T-helper 9 cell (primary cell): ENCODE data around the gene SKA3.

Experiments
- DNase-seq: peaks from one replicate; pipeline ENCODE4 v3.0.0-alpha.2; 2020

Gene SKA3

DNA sequence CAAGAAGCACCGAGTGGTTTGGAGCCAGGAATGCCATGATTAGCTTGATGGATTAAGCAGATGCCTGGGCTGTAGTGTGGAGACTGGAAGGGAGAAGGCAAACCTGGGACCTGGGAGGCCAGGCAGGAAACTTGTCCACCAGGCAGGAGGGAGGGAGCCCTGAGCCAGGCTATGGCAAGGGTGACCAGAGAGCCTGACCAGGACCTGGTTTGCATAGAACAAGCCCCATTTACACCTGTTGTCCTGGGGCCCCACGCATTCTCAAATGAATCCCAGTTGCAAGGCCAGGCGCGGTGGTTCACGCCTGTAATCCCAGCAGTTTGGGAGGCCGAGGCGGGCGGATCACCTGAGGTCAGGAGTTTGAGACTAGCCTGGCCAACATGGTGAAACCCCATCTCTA lies 64.8 kb downstream of the SKA3 start:
- DNase-seq = no peak

DNA sequence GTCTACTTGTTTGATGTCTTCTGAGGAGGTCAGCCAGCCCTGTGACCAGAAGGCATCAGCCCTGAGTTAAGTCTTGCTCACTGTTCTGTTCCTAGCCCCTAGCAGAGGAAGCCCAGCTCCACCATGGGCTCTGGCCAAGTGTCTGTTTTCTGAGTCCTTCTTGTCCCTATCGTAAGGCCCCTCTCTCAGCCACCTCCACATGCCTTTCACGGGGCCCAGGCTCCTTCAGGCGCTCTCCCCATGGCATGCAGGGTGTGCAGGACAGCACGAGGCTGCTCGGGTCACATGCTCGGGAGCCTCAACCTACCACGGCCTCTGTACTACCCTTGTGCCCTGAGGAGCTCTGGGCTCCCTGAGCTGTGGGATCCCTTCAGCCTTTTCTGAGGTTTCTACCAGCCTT lies 67.2 kb downstream of the SKA3 start:
- DNase-seq = no peak

DNA sequence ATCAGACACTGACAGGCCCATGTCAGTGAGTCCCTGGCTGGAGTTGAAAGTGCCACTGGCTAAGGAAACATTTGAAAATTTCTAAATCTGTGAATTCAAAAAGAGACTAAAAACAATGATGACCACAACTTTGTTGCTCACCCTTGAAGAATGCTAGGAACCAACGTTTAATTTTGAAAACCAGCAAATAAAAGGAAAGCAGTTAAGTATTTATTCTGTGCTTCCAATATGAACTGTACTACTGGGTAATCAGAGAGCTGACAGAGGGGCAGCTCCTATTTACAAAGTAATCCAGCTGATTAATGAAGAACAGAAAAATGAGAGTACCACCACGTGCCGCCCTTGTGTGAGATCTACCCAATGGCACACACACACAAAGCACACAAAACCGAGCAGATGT lies 70.3 kb downstream of the SKA3 start:
- DNase-seq = no peak

DNA sequence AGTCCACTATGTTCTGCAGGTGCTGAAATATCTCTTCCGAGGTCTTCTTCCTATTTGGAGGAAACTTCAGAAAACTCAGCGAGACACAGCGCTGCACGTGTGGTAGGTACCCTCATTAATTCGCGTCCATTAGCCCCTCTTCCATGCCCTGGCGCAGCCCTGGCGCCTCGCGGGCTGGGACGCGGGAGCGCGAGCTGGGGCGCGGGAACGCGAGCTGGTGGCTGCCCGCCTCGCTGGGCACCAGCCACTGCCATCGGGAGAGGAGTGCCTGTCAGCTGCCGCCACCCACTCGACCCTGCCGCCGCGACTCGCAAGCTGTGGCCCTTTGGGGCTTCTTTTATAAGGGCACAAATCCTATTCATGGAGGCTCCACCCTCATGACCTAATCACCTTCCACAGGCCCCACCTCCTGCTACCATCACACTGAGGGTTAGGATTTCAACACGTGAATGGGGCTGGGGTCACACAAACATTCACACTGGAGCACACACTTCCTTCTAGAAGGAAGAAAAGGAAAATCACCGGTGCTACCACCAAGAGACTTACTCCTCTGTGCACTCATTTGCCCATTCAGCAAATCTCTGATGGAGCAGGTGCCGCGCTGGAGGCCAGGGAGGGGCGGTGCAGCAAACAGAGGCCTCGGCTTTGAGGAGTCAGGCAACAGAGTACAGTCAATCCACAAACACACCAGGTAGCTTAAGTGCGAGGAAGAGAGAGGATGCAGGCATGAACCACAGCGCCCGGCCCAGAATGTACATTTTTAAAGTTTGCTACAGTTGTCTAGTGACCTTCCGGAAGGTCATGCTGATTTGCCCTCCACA lies 71.9 kb downstream of the SKA3 start:
- no peak for DNase-seq
